SK-N-SH (cell line): Measurements from ENCODE around the gene GPD1L.

Experiments
- CTCF ChIP-seq: fragments of 200-600 bp; sonication (generic); IDR thresholded peaks from 2 replicates; pipeline ENCODE4 v1.6.1; 2017; ENCODE audit warnings: antibody characterized with exemption, mild to moderate bottlenecking, moderate library complexity
- ELF1 ChIP-seq: IDR thresholded peaks from 2 replicates; pipeline ENCODE4 v1.4.0; 2012
- EP300 ChIP-seq, 2 experiments: IDR thresholded peaks; 2 replicates each; pipeline versions ENCODE4 v1.4.0 to v1.6.1; 2012; ENCODE audit warnings: borderline replicate concordance in 1 of 2, low read depth in 1 of 2, low read length in 1 of 2
- FOXJ3 ChIP-seq: sonication (generic); formaldehyde crosslinking; IDR thresholded peaks from 2 replicates; pipeline ENCODE4 v1.5.1; 2020; ENCODE audit warnings: mild to moderate bottlenecking, missing genetic modification reagents
- FOXM1 ChIP-seq: IDR thresholded peaks from 2 replicates; pipeline ENCODE4 v1.4.0; 2012; ENCODE audit warnings: low read depth, mild to moderate bottlenecking
- IRF3 ChIP-seq: fragments of 150-350 bp; IDR thresholded peaks from 2 replicates; pipeline ENCODE4 v1.6.1; 2016; ENCODE audit warnings: mild to moderate bottlenecking, low read depth, low read length
- MAX ChIP-seq: IDR thresholded peaks from 2 replicates; pipeline ENCODE4 v1.4.0; 2012; ENCODE audit warnings: low read depth
- NFIC ChIP-seq: IDR thresholded peaks from 2 replicates; pipeline ENCODE4 v1.4.0; 2012; ENCODE audit warnings: borderline replicate concordance
- POLR2AphosphoS5 ChIP-seq: IDR thresholded peaks from 2 replicates; pipeline ENCODE4 v1.6.1; 2012; ENCODE audit warnings: low read depth, low read length
- RFX5 ChIP-seq: IDR thresholded peaks from 2 replicates; pipeline ENCODE4 v1.6.1; 2012; ENCODE audit warnings: mild to moderate bottlenecking, improper control_type of control experiment, low read length
- TEAD4 ChIP-seq: IDR thresholded peaks from 2 replicates; pipeline ENCODE4 v1.4.0; 2012; ENCODE audit warnings: mild to moderate bottlenecking, borderline replicate concordance; ENCODE audit not compliant: insufficient read depth
- ZBTB33 ChIP-seq: IDR thresholded peaks from 2 replicates; pipeline ENCODE4 v1.4.0; 2012; ENCODE audit warnings: low read depth, borderline replicate concordance

GRCh38 chr3:32082721-32083120 is 23.7 kb upstream of the GPD1L start:
- no peak for TF ChIP-seq TEAD4
- no peak for TF ChIP-seq CTCF
- TF ChIP-seq NFIC: no peak
- no peak for TF ChIP-seq EP300 (IDR thresholded peaks at IDR 0.05; ENCODE audit: borderline replicate concordance in 1 of 2, low read depth in 1 of 2, low read length in 1 of 2)
- TF ChIP-seq POLR2AphosphoS5: no peak
- TF ChIP-seq FOXJ3 (CRISPR knock-in tag): no peak
- no peak for TF ChIP-seq ZBTB33
- no peak for TF ChIP-seq RFX5
- no peak for TF ChIP-seq FOXM1
- no peak for TF ChIP-seq IRF3
- no peak for TF ChIP-seq MAX
- TF ChIP-seq ELF1: no peak
